ENCODE results near the gene ST3GAL3. TPM values are rescaled to one million over a fixed set of nuclear protein-coding genes. Genes with fewer than 3 reads are reported as not detected.
"Not testable (repeated sequence)": the region's sequence is repeated elsewhere in the genome, so short reads cannot be mapped to it uniquely, and the experiment has no call there.

The ST3GAL3 gene
- polyA plus RNA-seq, 5 donors = 31.2 to 37.8 (median 36.2) TPM

GRCh38 chr1:43753422-43753821, 46.1 kb downstream of the ST3GAL3 start:
- DNase-seq = no peak

DNA sequence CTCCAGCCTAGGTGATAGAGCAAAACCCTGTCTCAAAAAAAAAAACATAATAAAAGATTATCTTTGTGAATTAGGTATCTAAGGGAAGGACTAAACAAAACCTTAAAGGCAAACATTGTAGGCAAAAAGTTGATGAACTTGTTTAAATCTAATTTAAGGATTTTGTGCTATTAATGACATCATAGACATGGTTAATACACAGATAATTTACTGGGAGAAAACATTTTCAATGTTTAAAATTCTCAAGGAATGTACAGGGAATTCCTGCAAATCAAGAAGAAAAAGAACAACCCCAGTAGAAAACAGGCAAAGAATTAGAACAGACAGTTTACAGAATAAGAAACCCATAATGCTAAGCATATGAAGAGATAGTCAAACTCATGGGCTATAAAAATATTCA, 47.6 kb downstream of the ST3GAL3 start:
- DNase-seq = no peak

DNA sequence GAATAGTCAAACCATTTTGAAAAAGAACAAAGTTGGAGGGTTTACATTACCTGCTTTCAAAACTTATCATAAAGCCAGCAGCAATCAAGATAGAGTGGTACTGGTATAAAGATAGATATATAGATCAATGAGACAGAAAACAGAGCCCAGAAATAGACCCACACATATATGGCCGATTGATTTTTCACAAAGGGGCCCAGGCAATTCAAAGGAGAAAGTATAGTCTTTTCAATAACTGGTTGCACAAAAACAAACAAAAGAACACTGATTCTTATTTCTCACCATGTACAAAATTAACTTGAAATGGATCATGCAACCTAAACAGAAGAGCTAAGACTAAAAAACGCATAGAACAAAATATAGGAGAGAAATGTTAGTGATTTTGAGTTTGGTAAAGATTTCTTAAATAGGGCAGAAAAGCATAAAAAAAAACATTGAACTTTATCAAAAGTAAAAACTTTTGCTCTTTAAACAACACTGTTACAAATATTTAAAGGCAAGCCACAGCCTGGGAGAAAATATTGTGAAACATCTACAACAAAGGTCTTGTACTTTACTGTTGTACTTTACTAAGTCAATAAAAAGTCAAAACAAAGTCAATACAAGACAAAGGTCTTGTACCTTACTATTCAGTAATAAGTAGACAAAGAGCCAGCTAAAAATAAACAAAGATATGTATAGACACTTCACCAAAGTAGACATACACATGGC, 50.2 kb downstream of the ST3GAL3 start:
- DNase-seq = no peak

DNA sequence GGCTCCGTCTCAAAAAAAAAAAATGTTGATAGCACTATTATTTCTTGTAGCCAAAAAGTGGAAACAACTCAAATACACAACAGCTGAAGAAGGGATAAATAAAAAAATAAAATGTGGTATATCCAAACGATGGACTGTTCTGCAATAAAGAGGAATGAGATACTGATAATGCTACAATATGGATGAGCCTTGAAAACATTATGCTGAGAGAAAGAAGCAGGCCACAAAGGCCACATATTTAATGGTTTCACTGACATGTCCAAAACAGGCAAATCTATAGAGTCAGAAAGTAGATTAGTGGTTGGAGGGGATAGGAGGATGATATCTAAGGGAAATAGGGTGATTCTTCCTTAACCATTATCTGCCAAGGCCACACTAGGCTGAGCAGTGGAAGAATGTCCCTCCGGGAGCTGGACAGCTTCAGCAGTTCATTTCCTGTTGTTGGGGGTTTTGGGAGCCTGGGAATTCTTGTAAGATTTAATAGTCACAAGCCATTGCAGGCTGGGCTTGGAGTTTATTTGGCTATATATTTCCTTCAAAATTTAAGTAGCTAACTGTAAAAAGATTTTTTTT, 53.5 kb downstream of the ST3GAL3 start:
- no peak for DNase-seq

DNA sequence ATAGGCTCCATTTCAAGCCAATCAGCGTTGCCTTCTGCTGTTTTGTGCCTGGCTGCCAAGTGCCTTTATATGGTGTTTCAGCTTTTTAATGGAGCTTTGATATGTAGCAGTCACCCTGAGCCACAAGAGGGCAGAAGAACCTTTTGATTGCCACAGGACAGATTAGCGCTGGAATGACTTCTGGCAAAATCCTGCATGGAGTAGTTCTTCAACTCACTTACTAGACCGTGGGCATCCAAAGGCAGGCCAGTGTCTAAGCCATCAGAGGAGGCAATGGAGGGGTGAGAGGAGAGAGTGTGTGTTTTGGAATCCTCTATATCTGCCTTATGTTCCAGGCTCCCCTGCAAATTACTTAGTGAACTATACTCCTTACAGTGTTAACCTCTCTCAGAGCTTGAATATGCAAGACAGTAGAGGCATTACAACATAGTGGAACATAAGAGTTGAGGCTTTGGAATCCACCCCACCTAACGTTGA, 56.2 kb downstream of the ST3GAL3 start:
- peak; percentile 77 to 82 for DNase-seq

GRCh38 chr1:43764581-43764980, 57.2 kb downstream of the ST3GAL3 start:
- no peak for DNase-seq

- peak in 1 of 2 donors; percentile 10 for DNase-seq
Observed at GRCh38 chr1:43766086-43766784, 58.9 kb downstream of the ST3GAL3 start.

- DNase-seq = no peak
Observed at GRCh38 chr1:43766818-43767525, 59.6 kb downstream of the ST3GAL3 start.

- no peak for DNase-seq
Observed at GRCh38 chr1:43768168-43768567, 60.8 kb downstream of the ST3GAL3 start.

GRCh38 chr1:43769350-43769908, 62.1 kb downstream of the ST3GAL3 start:
- DNase-seq = no peak

DNA sequence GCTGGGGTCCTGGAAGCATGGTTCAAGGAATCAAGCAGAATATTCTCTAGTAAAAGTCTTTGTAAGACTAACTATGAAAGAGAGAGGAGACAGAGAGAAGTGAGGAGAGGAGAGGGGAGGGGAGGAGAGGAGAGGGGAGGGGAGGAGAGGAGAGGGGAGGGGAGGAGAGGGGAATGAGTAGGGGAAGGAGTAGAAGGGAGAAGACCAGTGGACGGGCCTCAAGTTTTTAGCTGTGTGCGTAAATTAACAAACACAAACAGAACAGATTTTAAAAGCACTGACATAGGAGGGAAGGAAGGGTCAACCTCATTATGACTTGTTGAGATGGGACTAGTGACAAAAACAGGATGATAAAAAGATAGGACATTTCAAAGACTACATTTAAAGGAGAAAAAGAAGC, 62.8 kb downstream of the ST3GAL3 start:
- DNase-seq = no peak

GRCh38 chr1:43772978-43773377, 65.6 kb downstream of the ST3GAL3 start:
- no peak for DNase-seq

DNA sequence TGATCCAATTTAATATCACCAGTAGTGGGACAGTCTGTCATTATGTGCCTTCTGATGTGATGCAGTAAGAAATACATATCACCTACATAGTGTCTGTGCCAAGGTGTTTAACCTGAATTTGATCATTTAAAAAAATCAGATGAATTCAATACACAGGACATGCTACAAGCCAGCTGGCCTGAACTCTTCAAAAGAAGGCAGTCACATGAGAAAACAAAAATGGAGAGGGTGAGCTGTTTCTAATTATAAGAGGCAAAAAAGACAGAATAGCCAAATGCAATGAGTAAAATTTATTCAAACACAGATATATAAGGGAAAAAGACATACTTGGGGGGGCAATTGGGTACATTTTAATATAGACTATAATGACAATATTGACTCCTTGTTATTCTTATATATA, 66.5 kb downstream of the ST3GAL3 start:
- no peak for DNase-seq

- no peak for DNase-seq
Observed at GRCh38 chr1:43774359-43774758, 67.0 kb downstream of the ST3GAL3 start.

DNA sequence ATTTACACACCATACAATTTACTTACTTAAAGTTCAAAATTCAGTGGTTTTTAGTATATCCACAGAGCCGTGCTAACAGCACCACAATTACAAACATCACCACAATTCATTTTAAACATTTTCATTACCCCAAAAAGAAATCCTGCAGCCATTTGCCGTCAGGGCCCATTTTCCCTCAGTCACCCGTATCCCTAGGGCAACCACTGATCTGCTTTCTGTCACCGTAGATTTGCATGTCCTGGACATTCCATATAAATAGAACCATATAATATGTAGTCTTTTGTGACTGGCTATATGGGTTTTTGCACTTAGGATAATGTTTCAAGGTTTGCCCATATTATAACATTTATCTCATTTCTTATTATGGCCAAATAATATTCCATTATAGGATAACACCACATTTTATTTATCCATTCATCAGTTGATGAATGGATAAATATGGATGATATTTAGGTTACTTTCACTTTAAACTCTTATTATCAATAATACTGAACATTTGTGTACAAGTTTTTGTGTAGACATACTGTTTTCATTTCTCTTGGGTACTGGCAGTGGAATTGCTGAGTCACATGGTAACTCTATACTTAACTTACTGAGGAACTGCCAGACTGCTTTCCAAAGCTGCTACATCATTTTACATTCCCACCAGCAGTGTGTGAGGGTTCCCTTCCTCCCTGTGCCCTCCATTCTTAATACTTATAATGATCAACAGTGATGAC, 68.9 kb downstream of the ST3GAL3 start:
- no peak for DNase-seq

DNA sequence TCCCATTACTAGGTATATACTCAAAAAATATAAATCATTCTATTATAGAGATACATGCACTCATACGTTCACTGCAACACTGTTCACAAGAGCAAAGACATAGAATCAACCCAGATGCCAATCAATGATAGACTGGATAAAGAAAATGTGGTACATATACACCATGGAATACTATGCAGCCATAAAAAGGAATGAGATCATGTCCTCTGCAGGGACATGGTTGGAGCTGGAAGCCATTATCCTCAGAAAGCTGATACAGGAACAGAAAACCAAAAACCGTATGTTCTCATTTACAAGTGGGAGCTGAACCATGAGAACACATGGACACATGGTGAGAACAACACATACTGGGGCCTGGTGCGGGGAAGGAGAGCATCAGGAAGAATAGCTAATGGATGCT, 70.6 kb downstream of the ST3GAL3 start:
- DNase-seq = not testable (repeated sequence)

DNA sequence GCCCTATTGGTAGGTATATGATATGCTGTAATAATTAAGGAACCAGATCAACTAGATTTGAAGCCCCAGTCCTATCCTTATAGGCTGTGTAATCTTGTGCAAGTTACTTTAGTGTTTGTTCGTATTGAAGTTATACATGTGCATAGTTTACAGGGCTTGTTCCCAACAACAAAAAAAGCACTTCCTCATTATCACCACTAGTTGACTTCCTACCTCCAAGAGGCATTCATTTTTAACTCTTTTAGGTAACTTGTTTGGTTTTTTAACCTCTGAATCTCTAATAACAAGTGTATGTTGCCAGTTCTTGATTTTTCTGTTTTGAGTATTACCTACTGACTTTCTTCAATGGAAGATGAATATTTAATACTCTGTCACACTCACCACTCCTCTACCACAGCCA, 71.9 kb downstream of the ST3GAL3 start:
- no peak for DNase-seq

GRCh38 chr1:43779805-43780403, 72.6 kb downstream of the ST3GAL3 start:
- no peak for DNase-seq

- DNase-seq = no peak
Observed at GRCh38 chr1:43781574-43781973, 74.2 kb downstream of the ST3GAL3 start.

- no peak for DNase-seq
Observed at GRCh38 chr1:43783096-43783670, 75.8 kb downstream of the ST3GAL3 start.
